ENCODE data around the gene SLC43A3.

SLC43A3 gene

GRCh38 chr11:57426929-57427726 is at the start of gene SLC43A3:
TSS of gene SLC43A3 (minus strand) at chr11:57427121. CDS start at chr11:57426172, 949 bp downstream.
- DNase-seq, result peak; percentile 62 to 69

DNA sequence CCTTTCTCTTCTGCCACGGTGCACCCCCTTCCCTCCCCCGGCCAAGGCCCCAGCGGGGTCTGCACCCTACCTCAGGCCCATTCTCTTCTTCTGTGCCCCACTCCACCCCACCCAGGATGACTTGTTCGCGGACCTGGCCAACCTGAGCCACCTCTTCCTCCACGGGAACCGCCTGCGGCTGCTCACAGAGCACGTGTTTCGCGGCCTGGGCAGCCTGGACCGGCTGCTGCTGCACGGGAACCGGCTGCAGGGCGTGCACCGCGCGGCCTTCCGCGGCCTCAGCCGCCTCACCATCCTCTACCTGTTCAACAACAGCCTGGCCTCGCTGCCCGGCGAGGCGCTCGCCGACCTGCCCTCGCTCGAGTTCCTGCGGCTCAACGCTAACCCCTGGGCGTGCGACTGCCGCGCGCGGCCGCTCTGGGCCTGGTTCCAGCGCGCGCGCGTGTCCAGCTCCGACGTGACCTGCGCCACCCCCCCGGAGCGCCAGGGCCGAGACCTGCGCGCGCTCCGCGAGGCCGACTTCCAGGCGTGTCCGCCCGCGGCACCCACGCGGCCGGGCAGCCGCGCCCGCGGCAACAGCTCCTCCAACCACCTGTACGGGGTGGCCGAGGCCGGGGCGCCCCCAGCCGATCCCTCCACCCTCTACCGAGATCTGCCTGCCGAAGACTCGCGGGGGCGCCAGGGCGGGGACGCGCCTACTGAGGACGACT is 49.3 kb upstream of the SLC43A3 start:
- no peak for DNase-seq

DNA sequence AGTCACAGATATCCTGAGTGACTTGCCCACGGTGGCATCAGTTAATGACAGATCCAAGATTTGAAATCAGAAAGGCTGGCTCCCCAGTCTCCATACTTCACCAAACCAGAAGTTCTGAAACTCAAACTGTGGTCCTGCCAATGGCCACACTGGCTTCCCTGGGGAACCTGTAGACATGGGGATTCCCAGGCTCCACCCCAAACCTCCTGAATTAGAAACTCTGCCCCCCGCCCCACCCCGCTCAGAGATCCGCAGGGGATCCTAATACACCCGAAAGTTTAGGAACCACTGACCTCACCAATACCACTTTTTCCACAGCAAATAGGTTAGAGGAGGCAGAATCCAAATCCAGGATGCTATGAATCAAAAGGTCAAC is 48.7 kb upstream of the SLC43A3 start:
- DNase-seq, result no peak

GRCh38 chr11:57475191-57475590 is 48.3 kb upstream of the SLC43A3 start:
- no peak for DNase-seq

DNA sequence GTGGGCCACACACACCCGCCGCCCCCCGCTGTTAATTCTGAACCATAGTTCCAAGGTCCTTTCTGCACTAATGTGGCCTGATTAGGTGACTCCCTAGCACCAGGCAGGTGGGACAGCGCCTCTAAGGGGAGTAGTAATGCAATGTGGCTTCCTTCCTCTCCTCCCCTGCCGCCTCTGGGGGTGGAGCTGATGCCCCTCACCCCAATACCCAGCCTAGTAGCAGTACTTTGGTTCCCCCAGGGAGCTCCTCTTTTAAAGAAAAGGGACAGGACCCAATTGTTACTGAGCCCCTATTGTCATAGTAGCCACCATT is 47.8 kb upstream of the SLC43A3 start:
- no peak for DNase-seq

DNA sequence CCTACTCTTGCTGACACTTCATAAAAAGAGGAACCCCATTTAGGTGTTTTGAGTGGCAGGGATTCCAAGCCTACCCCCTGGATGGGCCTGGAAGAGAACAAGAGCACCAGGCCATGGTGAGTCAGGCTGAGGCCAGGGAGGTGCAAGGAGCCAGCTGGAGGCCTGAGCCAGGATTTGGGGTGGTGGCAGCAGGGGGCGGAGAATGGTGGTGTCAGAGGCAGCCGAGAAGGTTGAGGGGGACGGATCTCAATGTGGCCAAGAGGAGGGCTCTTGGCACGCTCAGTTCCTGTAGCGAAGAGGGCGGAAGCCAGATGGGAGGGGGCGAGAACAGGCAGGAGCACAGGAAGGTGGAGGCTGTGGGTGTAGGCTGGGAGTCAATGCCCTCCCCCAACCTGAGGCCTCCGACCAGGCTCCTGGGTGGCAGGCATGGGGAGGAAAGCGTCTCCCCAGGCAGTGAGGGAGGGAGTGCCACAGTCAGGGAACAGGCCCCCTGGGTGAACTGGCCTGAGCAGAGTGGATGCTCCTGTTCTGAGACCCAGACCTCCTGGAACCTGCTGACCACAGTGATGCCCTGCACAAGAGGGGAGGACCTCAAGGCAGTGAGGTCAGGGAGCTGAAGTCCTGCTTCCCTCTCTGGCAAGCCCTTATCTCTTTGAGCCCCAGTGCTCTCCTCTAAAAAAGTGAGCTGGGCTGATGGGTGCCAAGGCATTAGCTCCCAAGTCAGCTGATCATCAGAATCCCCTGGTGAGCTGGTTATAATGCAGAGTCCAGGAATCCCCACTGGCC is 47.3 kb upstream of the SLC43A3 start:
- DNase-seq, result peak; percentile 33 to 36

GRCh38 chr11:57473285-57473841 is 46.4 kb upstream of the SLC43A3 start:
- no peak for DNase-seq

GRCh38 chr11:57471496-57471895 is 44.6 kb upstream of the SLC43A3 start:
- no peak for DNase-seq

DNA sequence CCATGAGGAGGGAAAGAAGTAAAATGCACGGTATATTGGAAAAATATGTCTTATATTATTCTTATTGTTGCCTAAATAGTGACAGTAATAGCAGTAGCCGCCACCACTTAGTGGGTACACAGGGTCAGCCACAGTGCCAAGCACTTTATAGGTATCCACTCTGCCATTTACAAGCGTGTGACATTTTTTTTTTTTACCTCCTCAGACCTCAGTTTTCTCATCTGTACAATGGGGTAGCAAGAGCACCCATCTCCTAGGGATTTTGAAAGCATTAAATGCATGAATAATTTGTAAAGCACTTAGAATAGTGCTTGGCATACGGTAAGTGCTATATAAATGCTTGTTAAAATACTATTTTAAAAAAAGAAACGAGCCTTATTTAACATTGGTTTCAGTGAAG is 42.3 kb upstream of the SLC43A3 start:
- no peak for DNase-seq

DNA sequence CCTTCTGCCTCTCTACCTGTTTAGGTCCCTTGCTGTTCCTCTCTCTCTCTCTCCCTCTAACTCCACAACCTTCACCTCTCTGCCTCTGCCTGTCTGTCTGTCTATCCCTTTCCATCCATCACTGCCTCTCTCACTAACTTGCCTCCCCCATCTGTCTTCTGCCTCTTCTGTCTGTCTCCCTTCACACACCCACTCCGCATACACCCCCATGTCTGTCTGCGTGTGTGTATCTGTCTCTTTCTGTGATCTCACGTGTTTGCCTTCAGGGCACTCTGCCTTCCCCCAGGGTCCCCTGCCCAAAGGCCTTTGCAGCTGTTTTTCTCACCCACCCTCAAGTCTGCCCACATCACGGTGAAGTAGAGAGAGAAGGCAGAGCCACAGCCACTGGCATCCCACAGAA is 41.4 kb upstream of the SLC43A3 start:
- DNase-seq, result no peak

GRCh38 chr11:57467508-57468157 is 40.7 kb upstream of the SLC43A3 start:
- DNase-seq, result no peak

GRCh38 chr11:57466680-57467079 is 39.8 kb upstream of the SLC43A3 start:
- no peak for DNase-seq

GRCh38 chr11:57464539-57465181 is 37.7 kb upstream of the SLC43A3 start:
- DNase-seq, result no peak

DNA sequence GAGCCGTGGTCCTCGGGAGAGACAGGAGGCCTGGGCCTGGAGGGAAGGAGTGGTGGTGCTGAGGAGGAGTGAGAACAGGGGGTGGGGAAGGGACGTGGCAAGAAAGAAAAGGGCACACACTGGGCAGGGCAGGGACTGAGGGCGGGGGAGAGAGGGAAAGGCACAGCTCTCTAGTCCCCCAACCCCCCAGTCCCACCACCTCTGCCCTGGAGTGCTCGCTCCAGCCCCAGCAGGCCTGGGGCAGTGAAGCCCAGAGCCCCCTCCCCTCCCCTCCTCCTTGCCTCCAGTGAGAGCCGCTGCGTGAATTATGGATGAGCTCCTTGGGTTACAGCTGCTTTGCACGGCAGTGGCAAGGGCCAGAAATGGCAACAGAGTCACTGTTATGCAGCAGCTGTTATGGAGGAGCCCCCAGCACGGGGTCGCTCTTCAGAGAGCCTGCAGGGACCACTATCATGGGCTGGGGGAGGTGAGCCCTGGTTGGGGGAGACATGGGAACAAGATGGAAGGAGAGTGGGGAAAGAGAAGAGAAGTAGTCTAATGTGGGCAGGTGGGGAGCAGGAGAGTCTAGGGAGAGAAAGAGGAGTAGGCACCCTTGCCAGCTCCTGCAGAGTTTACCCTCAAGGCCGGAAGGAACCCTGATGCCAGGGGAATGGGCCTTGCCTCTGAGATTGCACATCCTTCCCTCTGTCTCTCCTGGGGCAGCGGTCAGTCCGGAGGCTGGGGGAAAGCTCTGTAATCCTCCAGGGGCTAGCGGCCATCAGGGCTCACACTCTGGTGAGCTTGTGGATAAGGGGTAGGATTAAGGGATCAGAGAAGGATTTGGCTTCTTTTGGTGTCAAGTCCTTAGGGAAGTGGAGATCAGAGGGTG is 37.0 kb upstream of the SLC43A3 start:
- no peak for DNase-seq

- DNase-seq, result no peak
Measured at GRCh38 chr11:57462597-57462996, 35.7 kb upstream of the SLC43A3 start.

DNA sequence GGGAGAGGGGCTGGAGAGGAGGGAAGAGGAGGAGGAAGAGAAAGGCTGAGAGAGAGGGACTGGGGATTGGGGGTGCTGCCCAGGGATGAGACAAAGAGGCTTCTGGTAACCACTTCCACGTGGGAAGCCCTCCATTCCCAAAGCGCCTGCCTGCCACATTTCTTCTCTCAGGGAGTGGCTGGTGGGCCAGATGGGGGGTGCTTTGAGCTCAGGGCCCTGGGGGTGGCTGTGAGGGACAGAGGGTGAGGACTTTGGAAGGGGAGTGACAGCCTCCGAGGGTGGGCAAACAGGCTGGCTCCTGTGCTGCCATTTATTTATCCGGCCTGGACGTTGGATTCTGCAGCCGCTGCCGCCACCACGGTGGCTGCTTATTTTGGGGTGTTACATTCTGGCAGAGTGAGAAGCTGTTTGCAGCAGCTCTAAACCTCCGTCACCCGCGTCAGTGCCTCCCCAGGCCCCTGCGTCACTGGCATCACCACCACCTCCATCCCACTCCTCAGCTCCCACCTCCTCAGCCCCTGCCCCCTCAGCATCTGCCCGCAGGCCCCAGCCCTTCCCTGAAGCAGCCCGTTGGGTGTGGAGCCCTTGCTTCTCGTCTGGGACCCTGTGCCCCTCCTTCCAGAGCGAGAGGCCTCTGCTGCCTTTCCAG is 35.0 kb upstream of the SLC43A3 start:
- DNase-seq, result no peak

DNA sequence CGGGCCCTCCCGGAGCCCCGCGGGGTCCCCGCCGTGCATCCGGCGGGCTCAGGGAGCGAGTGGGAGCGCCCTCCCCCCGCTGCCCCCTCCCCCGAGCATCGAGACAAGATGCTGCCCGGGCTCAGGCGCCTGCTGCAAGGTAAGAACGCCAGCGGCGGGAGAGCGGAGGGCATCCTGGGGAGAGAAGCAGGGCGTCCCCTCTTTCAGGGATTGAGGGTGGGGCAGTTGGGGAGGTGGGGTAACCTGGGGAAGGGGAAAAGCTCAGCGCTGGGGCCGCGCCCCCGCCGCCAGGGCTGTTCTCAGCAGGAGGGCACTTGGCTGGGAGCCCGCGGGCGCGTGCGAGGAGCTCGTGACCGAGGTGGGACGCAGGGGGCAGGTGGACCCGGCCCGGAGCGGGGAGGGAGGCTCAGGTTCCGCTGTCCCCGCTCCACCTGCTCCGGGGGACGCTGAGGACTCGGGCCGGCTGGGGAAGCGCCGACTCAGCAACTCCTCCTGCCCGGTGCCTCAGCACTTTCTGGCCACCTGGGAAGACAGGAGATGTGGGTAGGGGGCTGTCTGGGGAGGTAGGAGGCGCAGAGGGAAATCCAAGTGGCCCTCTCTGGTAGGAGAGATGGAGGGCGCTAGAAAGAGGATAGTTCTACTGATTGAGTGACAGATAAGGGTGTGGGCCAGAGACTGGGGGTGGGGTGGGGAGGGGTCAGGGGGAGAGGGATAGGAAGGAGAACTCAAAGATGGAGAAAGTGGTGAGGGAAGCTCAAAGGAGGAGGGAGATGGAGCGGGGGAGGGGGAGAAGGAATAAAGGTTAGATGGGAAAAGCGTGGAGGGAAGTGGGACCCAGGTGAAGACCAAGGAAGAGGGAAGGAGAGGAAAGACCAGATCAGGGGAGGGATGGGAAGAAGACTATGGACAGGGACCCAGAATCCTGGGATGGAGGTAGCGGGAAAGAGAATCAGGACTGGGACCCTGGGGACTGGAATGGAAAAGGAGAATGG is 34.1 kb upstream of the SLC43A3 start:
- no peak for DNase-seq

DNA sequence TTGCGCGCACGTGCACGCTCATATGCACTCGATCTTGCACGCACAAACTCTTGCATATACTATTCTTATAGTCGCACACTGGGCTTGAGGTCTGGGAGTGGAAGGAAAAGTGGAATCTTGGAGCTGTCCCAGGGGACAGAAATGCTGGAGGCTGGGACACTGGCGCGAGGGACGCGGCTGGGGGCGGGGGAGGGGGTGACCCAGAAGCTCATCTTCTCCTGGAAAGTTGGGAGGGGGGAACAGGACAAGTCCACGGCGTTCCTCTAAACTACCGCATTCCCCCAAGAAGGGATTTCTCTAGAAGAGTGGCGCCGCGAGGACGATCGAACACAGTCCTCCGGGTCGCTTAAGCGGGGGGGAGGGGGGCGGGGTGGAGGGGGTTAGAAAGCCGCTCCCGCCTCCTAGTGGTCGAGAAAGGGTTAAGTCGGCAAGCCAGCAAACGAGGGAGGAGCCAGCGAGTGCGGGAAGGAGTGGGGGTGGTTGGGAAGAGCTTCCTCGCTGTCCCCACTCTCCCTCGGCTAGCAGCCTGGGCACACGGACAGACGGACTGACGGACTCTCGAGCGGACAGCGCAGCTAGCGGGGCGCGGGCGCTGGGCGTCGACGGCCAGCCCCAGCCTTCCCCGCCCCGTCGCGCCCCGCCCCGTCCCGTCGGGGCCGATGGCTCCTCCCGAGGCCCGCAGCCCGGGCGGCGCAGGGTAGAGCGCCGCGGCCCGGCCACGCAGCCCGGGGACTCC is 33.3 kb upstream of the SLC43A3 start, which contains the start of gene RTN4RL2:
TSS of gene RTN4RL2 (plus strand) at position 507 of the 736 bp plus-strand sequence. CDS start 338 bp downstream, outside the sequence.
- peak in 1 of 2 donors; percentile 36 for DNase-seq
